Nephron (organoid): ENCODE measurements around the gene ILF2.

Experiments used
- H3K27ac Mint-ChIP-seq, 3 experiments: 2 replicates each; pipeline ENCODE4 v1.8.0; 2020; ENCODE audit warnings: mixed read lengths in 3 of 3, mild to moderate bottlenecking in 2 of 3, moderate library complexity in 1 of 3
- H3K27me3 Mint-ChIP-seq: 2 replicates; pipeline ENCODE4 v1.8.0; 2021; ENCODE audit warnings: low read depth, mild to moderate bottlenecking, moderate library complexity, mixed read lengths
- H3K36me3 Mint-ChIP-seq: 2 replicates; pipeline ENCODE4 v1.8.0; 2020; ENCODE audit warnings: low read depth, mixed read lengths
- H3K4me1 Mint-ChIP-seq: 2 replicates; pipeline ENCODE4 v1.8.0; 2020; ENCODE audit warnings: mixed read lengths
- H3K4me3 Mint-ChIP-seq, 3 experiments: 2 replicates each; pipeline ENCODE4 v1.8.0; 2020; ENCODE audit warnings: mild to moderate bottlenecking in 3 of 3, mixed read lengths in 3 of 3, moderate library complexity in 2 of 3
- H3K9me3 Mint-ChIP-seq: 2 replicates; pipeline ENCODE4 v1.8.0; 2020; ENCODE audit warnings: mixed read lengths
- TF ChIP-seq, protein P1 (sequence below), 3 experiments: fragments of 200-600 bp; sonication (generic); IDR thresholded peaks; one replicate each; pipeline ENCODE4 v1.5.0; 2021; ENCODE audit warnings: antibody characterized with exemption in 3 of 3; ENCODE audit not compliant: unreplicated experiment in 3 of 3

ILF2 gene

DNA sequence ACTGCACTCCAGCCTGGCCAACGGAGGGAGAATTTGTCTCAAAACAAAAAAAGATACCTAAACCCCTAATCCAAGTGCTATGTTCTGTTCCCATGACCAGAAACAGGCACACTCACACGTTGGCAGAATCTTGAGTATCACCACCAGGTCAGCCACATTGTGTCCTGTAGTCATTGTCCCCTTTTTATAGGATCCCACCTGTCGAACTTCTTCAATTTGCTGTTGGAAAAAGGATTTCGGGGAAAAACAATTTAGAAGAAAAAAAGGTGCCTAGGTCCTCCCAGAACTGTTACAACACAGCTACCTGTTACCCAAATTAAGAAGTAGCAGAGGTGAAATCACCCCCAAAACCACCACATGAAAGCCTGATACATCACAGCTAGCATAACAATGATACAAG lies 3.4 kb downstream of the ILF2 start:
- H3K27me3 Mint-ChIP-seq: no peaks in the 10 kb centered on the region
- H3K36me3 Mint-ChIP-seq: peaks cover 73% of the 10 kb centered on the region
- H3K9me3 Mint-ChIP-seq: no peaks in the 10 kb centered on the region
- TF ChIP-seq, protein P1, sequence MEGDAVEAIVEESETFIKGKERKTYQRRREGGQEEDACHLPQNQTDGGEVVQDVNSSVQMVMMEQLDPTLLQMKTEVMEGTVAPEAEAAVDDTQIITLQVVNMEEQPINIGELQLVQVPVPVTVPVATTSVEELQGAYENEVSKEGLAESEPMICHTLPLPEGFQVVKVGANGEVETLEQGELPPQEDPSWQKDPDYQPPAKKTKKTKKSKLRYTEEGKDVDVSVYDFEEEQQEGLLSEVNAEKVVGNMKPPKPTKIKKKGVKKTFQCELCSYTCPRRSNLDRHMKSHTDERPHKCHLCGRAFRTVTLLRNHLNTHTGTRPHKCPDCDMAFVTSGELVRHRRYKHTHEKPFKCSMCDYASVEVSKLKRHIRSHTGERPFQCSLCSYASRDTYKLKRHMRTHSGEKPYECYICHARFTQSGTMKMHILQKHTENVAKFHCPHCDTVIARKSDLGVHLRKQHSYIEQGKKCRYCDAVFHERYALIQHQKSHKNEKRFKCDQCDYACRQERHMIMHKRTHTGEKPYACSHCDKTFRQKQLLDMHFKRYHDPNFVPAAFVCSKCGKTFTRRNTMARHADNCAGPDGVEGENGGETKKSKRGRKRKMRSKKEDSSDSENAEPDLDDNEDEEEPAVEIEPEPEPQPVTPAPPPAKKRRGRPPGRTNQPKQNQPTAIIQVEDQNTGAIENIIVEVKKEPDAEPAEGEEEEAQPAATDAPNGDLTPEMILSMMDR (IDR thresholded peaks at IDR 0.05; ENCODE audit: unreplicated experiment in 3 of 3): no peak
- peak overlapping the region in 2 of 3 experiments; percentile 41 to 50 for H3K27ac Mint-ChIP-seq
- H3K4me1 Mint-ChIP-seq: peaks cover 22% of the 10 kb centered on the region
- H3K4me3 Mint-ChIP-seq: peak overlapping the region in 1 of 3 experiments; percentile 63

DNA sequence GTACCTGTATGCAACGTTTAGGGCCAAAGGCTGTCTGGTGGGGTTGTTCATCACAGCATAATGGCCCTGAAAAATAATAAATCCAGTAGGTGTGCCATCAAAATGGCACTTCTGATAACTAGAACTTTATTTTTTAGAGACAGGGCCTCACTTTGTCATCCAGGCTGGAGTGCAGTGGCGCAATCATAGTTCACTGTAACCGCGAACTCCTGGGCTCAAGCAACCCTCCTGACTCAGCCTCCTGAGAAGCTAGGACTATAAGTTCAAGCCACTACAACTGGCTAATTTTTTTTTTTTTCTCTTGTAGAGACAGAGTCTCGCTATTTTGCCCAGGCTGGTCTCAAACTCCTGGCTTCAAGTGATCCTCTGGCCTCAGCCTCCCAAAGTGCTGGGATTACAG lies 7.6 kb downstream of the ILF2 start:
- TF ChIP-seq, protein P1 (IDR thresholded peaks at IDR 0.05; ENCODE audit: unreplicated experiment in 3 of 3): no peak
- Mint-ChIP-seq H3K27ac (no peak overlapping the region), H3K27me3 (no peaks in the 10 kb centered on the region), H3K36me3 (peaks cover 74% of the 10 kb centered on the region), H3K9me3 (no peaks in the 10 kb centered on the region), H3K4me3 (no peak overlapping the region), H3K4me1 (peaks cover 20% of the 10 kb centered on the region)

- peaks cover 13% of the 10 kb centered on the region for H3K4me1 Mint-ChIP-seq
- H3K36me3 Mint-ChIP-seq: peaks cover 65% of the 10 kb centered on the region
- peak overlapping the region in 1 of 3 experiments; percentile 32 for H3K27ac Mint-ChIP-seq
- H3K4me3 Mint-ChIP-seq: peak overlapping the region in 2 of 3 experiments; percentile 3 to 41
- TF ChIP-seq, protein P1 (IDR thresholded peaks at IDR 0.05; ENCODE audit: unreplicated experiment in 3 of 3): no peak
- no peaks in the 10 kb centered on the region for H3K9me3 Mint-ChIP-seq
- H3K27me3 Mint-ChIP-seq: no peaks in the 10 kb centered on the region
These were observed 8.5 kb downstream of the ILF2 start for GRCh38 chr1:153662269-153662668.

DNA sequence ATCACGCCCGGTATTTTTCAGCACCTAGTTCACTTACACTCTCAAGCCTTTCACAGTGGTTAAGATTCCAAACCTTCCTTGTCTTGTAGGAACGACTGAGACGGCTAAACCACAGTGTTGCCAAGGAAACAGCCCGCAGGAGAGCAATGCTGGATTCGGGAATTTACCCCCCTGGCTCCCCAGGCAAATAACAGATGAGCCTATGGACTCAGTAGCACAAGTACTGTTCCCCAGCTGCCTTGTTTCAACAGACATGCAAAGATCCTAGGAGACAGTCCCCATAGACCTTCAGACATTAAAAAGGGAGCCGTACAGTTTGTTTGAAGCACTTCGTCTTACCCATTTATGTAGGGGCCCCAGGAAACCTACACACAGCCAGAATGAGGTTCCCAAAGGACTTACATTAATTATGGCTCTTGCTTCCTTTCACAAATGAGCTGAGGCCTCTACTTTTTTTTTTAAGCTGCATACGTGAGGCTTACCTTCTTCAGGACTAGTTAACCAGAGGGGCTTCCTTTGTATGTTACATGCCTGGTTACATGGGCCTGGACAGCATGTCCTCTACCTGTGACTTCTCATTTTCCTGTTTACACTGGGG lies 9.6 kb downstream of the ILF2 start:
- H3K4me1 Mint-ChIP-seq: peaks cover 13% of the 10 kb centered on the region
- no peaks in the 10 kb centered on the region for H3K27me3 Mint-ChIP-seq
- H3K4me3 Mint-ChIP-seq: peak overlapping the region; percentile 68 to 77 (median 75)
- no peaks in the 10 kb centered on the region for H3K9me3 Mint-ChIP-seq
- TF ChIP-seq, protein P1 (IDR thresholded peaks at IDR 0.05; ENCODE audit: unreplicated experiment in 3 of 3): no peak
- H3K27ac Mint-ChIP-seq: peak overlapping the region; percentile 4 to 80 (median 60)
- H3K36me3 Mint-ChIP-seq: peaks cover 54% of the 10 kb centered on the region

- H3K9me3 Mint-ChIP-seq: no peaks in the 10 kb centered on the region
- peaks cover 13% of the 10 kb centered on the region for H3K4me1 Mint-ChIP-seq
- peak overlapping the region; percentile 97 to 99 (median 99) for H3K4me3 Mint-ChIP-seq
- H3K36me3 Mint-ChIP-seq: peaks cover 39% of the 10 kb centered on the region
- peak overlapping the region; percentile 82 to 98 (median 93) for H3K27ac Mint-ChIP-seq
- TF ChIP-seq, protein P1 (IDR thresholded peaks at IDR 0.05; ENCODE audit: unreplicated experiment in 3 of 3): no peak
- no peaks in the 10 kb centered on the region for H3K27me3 Mint-ChIP-seq
These were observed 11.1 kb downstream of the ILF2 start for GRCh38 chr1:153659656-153660055.

DNA sequence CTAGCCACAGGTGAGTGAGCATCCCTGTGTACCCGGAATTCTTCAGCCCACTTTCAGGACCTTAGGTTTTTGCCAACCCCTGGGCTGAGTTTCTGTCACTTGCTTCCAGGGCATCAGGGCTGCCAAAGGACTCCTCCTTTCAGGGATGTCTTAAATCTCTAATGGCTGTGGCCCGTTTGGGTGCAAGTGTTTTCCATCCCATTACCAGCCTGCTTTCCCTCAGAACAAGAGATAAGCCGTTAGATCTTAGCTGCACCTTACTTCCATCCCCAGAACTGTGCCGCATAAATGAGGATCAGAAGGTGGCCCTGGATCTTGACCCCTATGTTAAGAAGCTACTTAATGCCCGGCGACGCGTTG lies 11.6 kb downstream of the ILF2 start:
- H3K27me3 Mint-ChIP-seq: no peaks in the 10 kb centered on the region
- peaks cover 13% of the 10 kb centered on the region for H3K4me1 Mint-ChIP-seq
- peak overlapping the region; percentile 97 to 99 (median 99) for H3K4me3 Mint-ChIP-seq
- no peaks in the 10 kb centered on the region for H3K9me3 Mint-ChIP-seq
- TF ChIP-seq, protein P1 (IDR thresholded peaks at IDR 0.05; ENCODE audit: unreplicated experiment in 3 of 3): no peak
- peak overlapping the region; percentile 82 to 98 (median 93) for H3K27ac Mint-ChIP-seq
- peaks cover 34% of the 10 kb centered on the region for H3K36me3 Mint-ChIP-seq
